ENCODE results near the gene PIEZO1. TPM values are rescaled to one million over a fixed set of nuclear protein-coding genes. Genes with fewer than 3 reads are reported as not detected.

Gene PIEZO1
- total RNA-seq, 3 donors from 2014 or later = 71.4 to 218 (median 129) TPM

DNA sequence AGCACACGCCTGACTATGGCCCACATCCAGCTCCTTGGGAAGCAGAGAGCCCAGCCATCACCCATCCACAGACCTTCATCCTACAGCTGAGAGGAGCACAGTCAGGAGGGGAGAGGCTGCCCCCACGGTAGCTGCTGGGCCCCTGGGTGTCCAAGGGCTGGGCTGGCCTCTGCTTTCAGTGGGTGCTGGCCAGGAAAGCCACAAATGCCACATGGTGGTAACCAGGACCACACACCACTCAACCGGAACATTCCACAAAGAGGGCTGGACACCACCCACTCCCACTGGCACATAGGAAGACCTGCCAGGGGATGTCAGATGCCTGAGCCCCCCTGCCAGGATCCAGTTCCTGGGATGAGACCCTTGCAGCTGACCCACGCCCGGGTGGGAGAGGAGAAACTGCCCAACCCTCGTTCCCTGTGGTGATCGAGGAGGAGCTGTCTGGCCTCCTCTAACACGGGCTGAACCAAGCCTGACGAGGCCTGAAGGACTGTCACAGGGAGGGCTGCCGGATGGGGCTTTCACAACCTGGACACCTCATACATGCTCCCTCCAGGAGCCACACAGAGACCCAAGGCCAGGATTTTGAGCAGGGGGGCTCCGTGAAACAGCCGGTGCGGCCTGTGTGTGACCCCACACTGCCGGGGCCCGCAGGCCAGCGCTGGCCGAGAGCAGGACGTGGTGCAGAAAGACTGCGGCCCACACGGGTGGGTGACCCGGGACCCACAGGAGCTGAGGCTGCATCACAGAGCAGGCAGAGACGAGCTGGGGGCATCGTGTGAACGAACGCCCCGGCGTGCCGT is 30.7 kb downstream of the PIEZO1 start:
- Histone ChIP-seq H3K4me3 (no peak overlapping the region), H3K36me3 (ENCODE audit: low read depth) (no peaks in the 10 kb centered on the region), H3K4me1 (ENCODE audit: low read depth) (peaks cover 6% of the 10 kb centered on the region), H3K9me3 (no peaks in the 10 kb centered on the region)
- no peak for DNase-seq
- intact Hi-C loops (cut with DNase I, micrococcal nuclease) = no loop called here
- no peak for ATAC-seq
- TF ChIP-seq, protein P1, sequence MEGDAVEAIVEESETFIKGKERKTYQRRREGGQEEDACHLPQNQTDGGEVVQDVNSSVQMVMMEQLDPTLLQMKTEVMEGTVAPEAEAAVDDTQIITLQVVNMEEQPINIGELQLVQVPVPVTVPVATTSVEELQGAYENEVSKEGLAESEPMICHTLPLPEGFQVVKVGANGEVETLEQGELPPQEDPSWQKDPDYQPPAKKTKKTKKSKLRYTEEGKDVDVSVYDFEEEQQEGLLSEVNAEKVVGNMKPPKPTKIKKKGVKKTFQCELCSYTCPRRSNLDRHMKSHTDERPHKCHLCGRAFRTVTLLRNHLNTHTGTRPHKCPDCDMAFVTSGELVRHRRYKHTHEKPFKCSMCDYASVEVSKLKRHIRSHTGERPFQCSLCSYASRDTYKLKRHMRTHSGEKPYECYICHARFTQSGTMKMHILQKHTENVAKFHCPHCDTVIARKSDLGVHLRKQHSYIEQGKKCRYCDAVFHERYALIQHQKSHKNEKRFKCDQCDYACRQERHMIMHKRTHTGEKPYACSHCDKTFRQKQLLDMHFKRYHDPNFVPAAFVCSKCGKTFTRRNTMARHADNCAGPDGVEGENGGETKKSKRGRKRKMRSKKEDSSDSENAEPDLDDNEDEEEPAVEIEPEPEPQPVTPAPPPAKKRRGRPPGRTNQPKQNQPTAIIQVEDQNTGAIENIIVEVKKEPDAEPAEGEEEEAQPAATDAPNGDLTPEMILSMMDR (IDR thresholded peaks at IDR 0.05) = no peak

DNA sequence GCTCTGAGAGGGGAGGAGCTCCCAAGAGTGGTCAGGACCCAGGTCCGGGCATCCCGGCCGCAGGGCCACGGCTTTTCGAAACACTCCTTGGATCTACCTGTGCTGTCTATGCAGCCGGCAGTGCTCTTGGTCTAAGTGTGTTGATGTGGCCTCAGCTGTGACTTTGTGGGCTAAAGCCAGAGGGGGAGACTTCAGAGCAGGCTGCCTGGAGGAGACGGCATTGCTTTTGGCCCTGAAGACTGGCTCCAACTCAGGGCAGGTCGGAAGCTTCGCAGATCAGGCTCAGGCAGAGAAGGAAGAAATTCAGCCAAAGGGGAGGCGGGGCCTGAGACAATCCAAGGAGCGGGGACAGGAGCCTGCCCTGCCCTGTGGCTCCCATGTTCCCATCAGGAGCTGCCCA is 31.4 kb downstream of the PIEZO1 start:
- Histone ChIP-seq H3K4me1 (ENCODE audit: low read depth) (no peaks in the 10 kb centered on the region), H3K36me3 (ENCODE audit: low read depth) (no peaks in the 10 kb centered on the region), H3K4me3 (no peak overlapping the region), H3K9me3 (no peaks in the 10 kb centered on the region)
- TF ChIP-seq, protein P1 (IDR thresholded peaks at IDR 0.05) = no peak
- no peak for ATAC-seq
- intact Hi-C loops (cut with DNase I, micrococcal nuclease) = no loop called here
- no peak for DNase-seq

DNA sequence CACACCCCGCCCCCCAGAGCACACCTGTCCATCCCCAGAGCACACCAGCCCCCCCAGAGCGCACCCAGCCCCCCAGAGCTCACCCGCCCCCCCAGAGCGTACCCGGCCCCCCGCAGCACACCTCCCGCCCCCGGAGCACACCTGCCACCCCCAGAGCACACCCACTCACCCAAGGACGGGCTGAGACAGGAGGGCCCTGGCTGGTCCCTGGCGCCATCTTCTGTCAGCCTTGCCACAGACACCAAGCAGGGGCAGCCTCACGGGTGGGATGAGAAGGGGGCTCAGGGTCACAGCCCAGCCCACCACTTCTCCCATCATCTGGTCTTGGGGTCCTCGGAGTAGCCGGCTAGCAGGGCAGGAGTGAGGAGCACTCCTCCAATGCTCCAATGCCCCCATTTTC is 31.8 kb downstream of the PIEZO1 start:
- ATAC-seq = no peak
- no peak overlapping the region for H3K4me3 ChIP-seq
- intact Hi-C loops (cut with DNase I, micrococcal nuclease) = no loop called here
- TF ChIP-seq, protein P1 (IDR thresholded peaks at IDR 0.05) = no peak
- no peaks in the 10 kb centered on the region for H3K9me3 ChIP-seq
- no peak for DNase-seq
- no peaks in the 10 kb centered on the region for H3K36me3 ChIP-seq (ENCODE audit: low read depth)
- no peaks in the 10 kb centered on the region for H3K4me1 ChIP-seq (ENCODE audit: low read depth)

DNA sequence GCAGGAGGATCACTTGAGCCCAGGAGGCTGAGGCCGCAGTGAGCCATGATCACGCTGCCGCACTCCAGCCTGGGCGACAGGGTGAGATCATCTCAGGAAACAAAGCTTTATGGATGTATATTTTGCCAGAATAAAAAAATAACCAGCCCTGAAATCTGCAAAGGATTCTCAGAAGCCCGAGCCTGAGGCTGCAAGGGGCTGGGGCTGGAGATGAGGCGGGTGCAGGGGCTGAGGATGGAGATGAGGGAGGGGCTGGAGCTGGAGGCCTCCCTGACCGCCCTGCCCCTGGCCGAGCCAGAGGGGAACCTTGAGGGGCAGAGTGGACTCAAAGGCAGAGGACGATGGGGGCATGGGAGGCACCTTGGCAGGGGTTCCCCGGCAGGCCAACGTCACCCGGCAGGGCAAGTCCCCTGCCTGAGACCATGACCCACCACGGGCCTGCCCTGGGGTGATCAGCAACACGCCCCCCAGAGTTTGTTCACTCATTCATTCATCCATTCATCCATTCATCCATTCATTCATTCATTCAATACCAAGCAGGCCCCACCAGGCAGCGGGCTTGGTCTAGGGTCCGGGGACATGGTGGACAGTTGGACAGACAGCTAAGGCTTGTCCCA is 32.5 kb downstream of the PIEZO1 start:
- Histone ChIP-seq H3K36me3 (ENCODE audit: low read depth) (no peaks in the 10 kb centered on the region), H3K4me1 (ENCODE audit: low read depth) (no peaks in the 10 kb centered on the region)
- intact Hi-C loops (cut with DNase I, micrococcal nuclease) = no loop called here

DNA sequence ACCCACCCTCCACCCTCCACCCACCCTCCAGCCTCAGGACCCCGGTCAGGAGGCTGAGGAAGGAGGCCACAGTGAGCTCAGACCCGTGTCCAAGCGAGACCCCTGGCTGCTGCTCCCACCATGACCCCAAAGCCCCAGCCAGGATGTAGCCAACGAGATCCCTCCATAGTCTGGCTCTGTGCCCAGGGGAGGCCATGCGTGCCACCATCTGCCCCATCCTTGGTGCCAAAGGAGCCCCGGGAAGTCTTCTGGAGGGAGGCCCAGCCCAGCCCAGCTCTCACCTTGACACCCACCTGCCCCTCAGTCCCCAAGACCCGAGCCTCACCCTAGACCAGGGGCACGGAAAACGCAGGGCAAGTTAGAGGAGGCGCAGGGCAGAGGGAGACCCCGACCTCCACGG is 34.2 kb downstream of the PIEZO1 start:
- no peaks in the 10 kb centered on the region for H3K9me3 ChIP-seq
- intact Hi-C loops (cut with DNase I, micrococcal nuclease) = no loop called here
- no peak for ATAC-seq
- TF ChIP-seq, protein P1 (IDR thresholded peaks at IDR 0.05) = no peak
- H3K36me3 ChIP-seq (ENCODE audit: low read depth) = no peaks in the 10 kb centered on the region
- no peaks in the 10 kb centered on the region for H3K4me1 ChIP-seq (ENCODE audit: low read depth)
- DNase-seq = no peak
- H3K4me3 ChIP-seq = no peak overlapping the region

More for the DNA sequence above, 32.5 kb downstream of the PIEZO1 start:
- Histone ChIP-seq H3K4me3 (no peak overlapping the region), H3K9me3 (no peaks in the 10 kb centered on the region)
- TF ChIP-seq, protein P1 (IDR thresholded peaks at IDR 0.05) = no peak
- ATAC-seq = no peak
- no peak for DNase-seq
